GM23338 (cell line): Measurements from ENCODE around the gene MAPT. TPM values are rescaled to one million over a fixed set of nuclear protein-coding genes. Genes with fewer than 3 reads are reported as not detected.

ENCODE experiments used
- ATAC-seq: fragments of 200-7000 bp; cut with Tn5 transposase; 3 replicates; pipeline ENCODE4 v1.9.1; 2020
- DNase-seq: peaks from one replicate; pipeline ENCODE4 v3.0.0-alpha.2; 2015; ENCODE audit warnings: low spot score
- H2AFZ ChIP-seq: fragments of 200-600 bp; sonication (generic); 2 replicates; pipeline ENCODE4 v1.8.0; 2016; ENCODE audit warnings: antibody characterized with exemption, mild to moderate bottlenecking, moderate library complexity
- H3F3A ChIP-seq: fragments of 200-600 bp; sonication (generic); replicated peaks from 2 replicates; pipeline ENCODE4 v1.8.0; 2017; ENCODE audit warnings: antibody characterized with exemption, mixed run types, low read depth
- H3K27ac ChIP-seq: fragments of 200-600 bp; sonication (generic); 2 replicates; pipeline ENCODE4 v1.6.1; 2016; ENCODE audit warnings: low read depth
- H3K27me3 ChIP-seq: fragments of 200-600 bp; sonication (generic); 2 replicates; pipeline ENCODE4 v1.8.0; 2016; ENCODE audit warnings: mild to moderate bottlenecking, mixed run types, moderate library complexity; ENCODE audit not compliant: insufficient read depth
- H3K36me3 ChIP-seq: fragments of 200-600 bp; sonication (generic); 2 replicates; pipeline ENCODE4 v1.8.0; 2016; ENCODE audit warnings: mild to moderate bottlenecking; ENCODE audit not compliant: insufficient read depth
- H3K4me1 ChIP-seq: fragments of 200-600 bp; sonication (generic); 2 replicates; pipeline ENCODE4 v1.8.0; 2016; ENCODE audit warnings: mild to moderate bottlenecking, moderate library complexity; ENCODE audit not compliant: insufficient read depth
- H3K4me2 ChIP-seq: fragments of 200-600 bp; sonication (generic); 2 replicates; pipeline ENCODE4 v1.7.1; 2017; ENCODE audit warnings: mixed run types
- H3K4me3 ChIP-seq: fragments of 200-600 bp; sonication (generic); 2 replicates; pipeline ENCODE4 v1.6.1; 2016; ENCODE audit warnings: mixed run types
- H3K79me2 ChIP-seq: fragments of 200-600 bp; sonication (generic); replicated peaks from 2 replicates; pipeline ENCODE4 v1.8.0; 2017; ENCODE audit warnings: mild to moderate bottlenecking; ENCODE audit not compliant: insufficient read depth
- H3K9me2 ChIP-seq: fragments of 200-600 bp; sonication (generic); 2 replicates; pipeline ENCODE4 v1.8.0; 2017; ENCODE audit not compliant: insufficient read depth
- H4K20me1 ChIP-seq: fragments of 200-600 bp; sonication (generic); replicated peaks from 2 replicates; pipeline ENCODE4 v1.8.0; 2017; ENCODE audit warnings: mild to moderate bottlenecking; ENCODE audit not compliant: insufficient read depth
- H3K27ac Mint-ChIP-seq: 2 replicates; pipeline ENCODE4 v1.8.0; 2020; ENCODE audit warnings: inconsistent platforms, mild to moderate bottlenecking, moderate library complexity, mixed read lengths
- H3K27me3 Mint-ChIP-seq: 3 replicates; pipeline ENCODE4 v1.8.0; 2022; ENCODE audit warnings: low read depth, mild to moderate bottlenecking, moderate library complexity, mixed read lengths, inconsistent platforms; ENCODE audit not compliant: insufficient read depth, poor library complexity
- H3K36me3 Mint-ChIP-seq: 3 replicates; pipeline ENCODE4 v1.8.0; 2021; ENCODE audit warnings: low read depth, mild to moderate bottlenecking, inconsistent platforms, moderate library complexity, mixed read lengths
- H3K4me1 Mint-ChIP-seq: 3 replicates; pipeline ENCODE4 v1.8.0; 2020; ENCODE audit warnings: mild to moderate bottlenecking, inconsistent platforms, mixed read lengths
- H3K4me3 Mint-ChIP-seq: 3 replicates; pipeline ENCODE4 v1.8.0; 2021; ENCODE audit warnings: moderate library complexity, mild to moderate bottlenecking, inconsistent platforms, mixed read lengths
- H3K9me3 Mint-ChIP-seq: 3 replicates; pipeline ENCODE4 v1.8.0; 2020; ENCODE audit warnings: moderate library complexity, mild to moderate bottlenecking, inconsistent platforms, mixed read lengths
- CREB1 ChIP-seq: fragments of 250-450 bp; sonication (Bioruptor Pico); IDR thresholded peaks from 2 replicates; pipeline ENCODE4 v1.5.0; 2020; ENCODE audit warnings: low read depth, mild to moderate bottlenecking, moderate library complexity
- EZH2 ChIP-seq: fragments of 200-600 bp; sonication (generic); IDR thresholded peaks from one replicate; pipeline ENCODE4 v1.8.0; 2017; ENCODE audit warnings: antibody characterized with exemption, mild to moderate bottlenecking, low read depth; ENCODE audit not compliant: unreplicated experiment
- EZH2phosphoT487 ChIP-seq: fragments of 200-600 bp; sonication (generic); IDR thresholded peaks from one replicate; pipeline ENCODE4 v1.8.1; 2018; ENCODE audit warnings: antibody characterized with exemption; ENCODE audit not compliant: unreplicated experiment
- JUNB ChIP-seq: IDR thresholded peaks from one replicate; pipeline ENCODE4 v1.6.1; 2016; ENCODE audit warnings: antibody characterized with exemption; ENCODE audit not compliant: unreplicated experiment
- NANOG ChIP-seq: IDR thresholded peaks from 2 replicates; pipeline ENCODE4 v1.6.1; 2016; ENCODE audit warnings: antibody characterized with exemption, borderline replicate concordance
- POLR2AphosphoS5 ChIP-seq: IDR thresholded peaks from 2 replicates; pipeline ENCODE4 v1.6.1; 2016; ENCODE audit warnings: antibody characterized with exemption, low read depth
- STAT1 ChIP-seq: IDR thresholded peaks from one replicate; pipeline ENCODE4 v1.6.1; 2016; ENCODE audit warnings: antibody characterized with exemption; ENCODE audit not compliant: unreplicated experiment
- ZNF114 ChIP-seq: fragments of 250-450 bp; sonication (Bioruptor Pico); IDR thresholded peaks from 2 replicates; pipeline ENCODE4 v1.5.0; 2020; ENCODE audit warnings: mild to moderate bottlenecking, moderate library complexity
- ZNF331 ChIP-seq: fragments of 250-450 bp; sonication (Bioruptor Pico); IDR thresholded peaks from 2 replicates; pipeline ENCODE4 v1.5.0; 2020; ENCODE audit warnings: low read depth, mild to moderate bottlenecking, moderate library complexity
- polyA plus RNA-seq: library from polyadenylated mRNA; unstranded; fragments of >200 nt; fragmentation: Nextera tagmentation; extraction: Ambion mirVana; gene quantifications from 2 replicates; pipeline ENCODE4 v1.2.1, GENCODE V29; 2016
- total RNA-seq: library from RNA; depleted of rRNA; stranded (reverse); fragments of >200 nt; shearing (Covaris generic); gene quantifications from 2 replicates; pipeline ENCODE4 v1.2.3, GENCODE V29; 2014
- TF ChIP-seq, protein P1 (sequence below), 2 experiments: fragments of 200-600 bp in 1 of 2; sonication (generic) in 1 of 2; conservative IDR thresholded peaks; 2 replicates each; pipeline versions ENCODE4 v1.5.1 to v1.6.1; 2016 to 2017; ENCODE audit warnings: antibody characterized with exemption in 2 of 2, low read depth in 2 of 2, mild to moderate bottlenecking in 2 of 2, moderate library complexity in 1 of 2
- TF ChIP-seq, protein P2 (sequence below): IDR thresholded peaks from one replicate; pipeline ENCODE4 v1.6.1; 2018; ENCODE audit warnings: antibody characterized with exemption; ENCODE audit not compliant: unreplicated experiment
- TF ChIP-seq, protein P3 (sequence below): fragments of 250-450 bp; sonication (Bioruptor Pico); IDR thresholded peaks from 2 replicates; pipeline ENCODE4 v1.5.0; 2020; ENCODE audit warnings: mild to moderate bottlenecking, moderate library complexity
- TF ChIP-seq, protein P4 (sequence below): IDR thresholded peaks from 2 replicates; pipeline ENCODE4 v1.6.1; 2016; ENCODE audit warnings: antibody characterized with exemption

MAPT gene
- total and polyA plus RNA-seq, 2 experiments from 2014 or later = 1.1 to 2.1 TPM

DNA sequence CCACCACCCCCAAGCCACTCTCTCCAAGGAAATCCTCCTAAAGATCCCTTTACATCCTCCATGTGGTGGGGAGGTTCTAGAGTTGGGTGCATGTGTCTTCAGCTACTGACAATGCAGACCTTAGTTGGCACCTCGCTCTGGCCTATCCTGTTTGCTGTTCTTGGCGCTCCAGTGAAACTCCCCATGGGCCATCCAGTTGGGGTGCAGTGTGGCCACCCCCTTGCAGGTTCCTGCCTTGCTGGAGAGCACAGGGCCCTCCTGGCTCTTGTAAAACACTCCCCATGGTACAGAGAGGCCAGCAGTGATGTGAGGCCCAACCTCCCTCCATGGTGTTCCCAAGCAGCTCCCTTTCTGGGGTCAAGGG lies 82.0 kb downstream of the MAPT start:
- Histone ChIP-seq H3F3A (no peaks in the 10 kb centered on the region), H3K36me3 (no peaks in the 10 kb centered on the region), H2AFZ (no peak overlapping the region), H4K20me1 (no peaks in the 10 kb centered on the region), H3K4me2 (no peak overlapping the region), H3K4me3 (no peak overlapping the region), H3K79me2 (no peaks in the 10 kb centered on the region), H3K27me3 (0 out of 2 replicates have a peak, but pooled peaks cover 2% of the 10 kb centered on the region), H3K4me1 (no peaks in the 10 kb centered on the region), H3K9me2 (no peaks in the 10 kb centered on the region), H3K27ac (no peak overlapping the region)
- ATAC-seq = no peak
- TF ChIP-seq JUNB (no peak), NANOG (no peak), STAT1 (no peak), CREB1 (no peak), ZNF331 (no peak), POLR2AphosphoS5 (no peak), ZNF114 (CRISPR knock-in tag) (no peak), EZH2 (no peak), EZH2phosphoT487 (no peak)
- TF ChIP-seq, protein P1, sequence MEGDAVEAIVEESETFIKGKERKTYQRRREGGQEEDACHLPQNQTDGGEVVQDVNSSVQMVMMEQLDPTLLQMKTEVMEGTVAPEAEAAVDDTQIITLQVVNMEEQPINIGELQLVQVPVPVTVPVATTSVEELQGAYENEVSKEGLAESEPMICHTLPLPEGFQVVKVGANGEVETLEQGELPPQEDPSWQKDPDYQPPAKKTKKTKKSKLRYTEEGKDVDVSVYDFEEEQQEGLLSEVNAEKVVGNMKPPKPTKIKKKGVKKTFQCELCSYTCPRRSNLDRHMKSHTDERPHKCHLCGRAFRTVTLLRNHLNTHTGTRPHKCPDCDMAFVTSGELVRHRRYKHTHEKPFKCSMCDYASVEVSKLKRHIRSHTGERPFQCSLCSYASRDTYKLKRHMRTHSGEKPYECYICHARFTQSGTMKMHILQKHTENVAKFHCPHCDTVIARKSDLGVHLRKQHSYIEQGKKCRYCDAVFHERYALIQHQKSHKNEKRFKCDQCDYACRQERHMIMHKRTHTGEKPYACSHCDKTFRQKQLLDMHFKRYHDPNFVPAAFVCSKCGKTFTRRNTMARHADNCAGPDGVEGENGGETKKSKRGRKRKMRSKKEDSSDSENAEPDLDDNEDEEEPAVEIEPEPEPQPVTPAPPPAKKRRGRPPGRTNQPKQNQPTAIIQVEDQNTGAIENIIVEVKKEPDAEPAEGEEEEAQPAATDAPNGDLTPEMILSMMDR (conservative IDR thresholded peaks at IDR 0.05; ENCODE audit: low read depth in 2 of 2) = no peak
- TF ChIP-seq, protein P2, sequence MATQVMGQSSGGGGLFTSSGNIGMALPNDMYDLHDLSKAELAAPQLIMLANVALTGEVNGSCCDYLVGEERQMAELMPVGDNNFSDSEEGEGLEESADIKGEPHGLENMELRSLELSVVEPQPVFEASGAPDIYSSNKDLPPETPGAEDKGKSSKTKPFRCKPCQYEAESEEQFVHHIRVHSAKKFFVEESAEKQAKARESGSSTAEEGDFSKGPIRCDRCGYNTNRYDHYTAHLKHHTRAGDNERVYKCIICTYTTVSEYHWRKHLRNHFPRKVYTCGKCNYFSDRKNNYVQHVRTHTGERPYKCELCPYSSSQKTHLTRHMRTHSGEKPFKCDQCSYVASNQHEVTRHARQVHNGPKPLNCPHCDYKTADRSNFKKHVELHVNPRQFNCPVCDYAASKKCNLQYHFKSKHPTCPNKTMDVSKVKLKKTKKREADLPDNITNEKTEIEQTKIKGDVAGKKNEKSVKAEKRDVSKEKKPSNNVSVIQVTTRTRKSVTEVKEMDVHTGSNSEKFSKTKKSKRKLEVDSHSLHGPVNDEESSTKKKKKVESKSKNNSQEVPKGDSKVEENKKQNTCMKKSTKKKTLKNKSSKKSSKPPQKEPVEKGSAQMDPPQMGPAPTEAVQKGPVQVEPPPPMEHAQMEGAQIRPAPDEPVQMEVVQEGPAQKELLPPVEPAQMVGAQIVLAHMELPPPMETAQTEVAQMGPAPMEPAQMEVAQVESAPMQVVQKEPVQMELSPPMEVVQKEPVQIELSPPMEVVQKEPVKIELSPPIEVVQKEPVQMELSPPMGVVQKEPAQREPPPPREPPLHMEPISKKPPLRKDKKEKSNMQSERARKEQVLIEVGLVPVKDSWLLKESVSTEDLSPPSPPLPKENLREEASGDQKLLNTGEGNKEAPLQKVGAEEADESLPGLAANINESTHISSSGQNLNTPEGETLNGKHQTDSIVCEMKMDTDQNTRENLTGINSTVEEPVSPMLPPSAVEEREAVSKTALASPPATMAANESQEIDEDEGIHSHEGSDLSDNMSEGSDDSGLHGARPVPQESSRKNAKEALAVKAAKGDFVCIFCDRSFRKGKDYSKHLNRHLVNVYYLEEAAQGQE = no peak
- TF ChIP-seq, protein P3, sequence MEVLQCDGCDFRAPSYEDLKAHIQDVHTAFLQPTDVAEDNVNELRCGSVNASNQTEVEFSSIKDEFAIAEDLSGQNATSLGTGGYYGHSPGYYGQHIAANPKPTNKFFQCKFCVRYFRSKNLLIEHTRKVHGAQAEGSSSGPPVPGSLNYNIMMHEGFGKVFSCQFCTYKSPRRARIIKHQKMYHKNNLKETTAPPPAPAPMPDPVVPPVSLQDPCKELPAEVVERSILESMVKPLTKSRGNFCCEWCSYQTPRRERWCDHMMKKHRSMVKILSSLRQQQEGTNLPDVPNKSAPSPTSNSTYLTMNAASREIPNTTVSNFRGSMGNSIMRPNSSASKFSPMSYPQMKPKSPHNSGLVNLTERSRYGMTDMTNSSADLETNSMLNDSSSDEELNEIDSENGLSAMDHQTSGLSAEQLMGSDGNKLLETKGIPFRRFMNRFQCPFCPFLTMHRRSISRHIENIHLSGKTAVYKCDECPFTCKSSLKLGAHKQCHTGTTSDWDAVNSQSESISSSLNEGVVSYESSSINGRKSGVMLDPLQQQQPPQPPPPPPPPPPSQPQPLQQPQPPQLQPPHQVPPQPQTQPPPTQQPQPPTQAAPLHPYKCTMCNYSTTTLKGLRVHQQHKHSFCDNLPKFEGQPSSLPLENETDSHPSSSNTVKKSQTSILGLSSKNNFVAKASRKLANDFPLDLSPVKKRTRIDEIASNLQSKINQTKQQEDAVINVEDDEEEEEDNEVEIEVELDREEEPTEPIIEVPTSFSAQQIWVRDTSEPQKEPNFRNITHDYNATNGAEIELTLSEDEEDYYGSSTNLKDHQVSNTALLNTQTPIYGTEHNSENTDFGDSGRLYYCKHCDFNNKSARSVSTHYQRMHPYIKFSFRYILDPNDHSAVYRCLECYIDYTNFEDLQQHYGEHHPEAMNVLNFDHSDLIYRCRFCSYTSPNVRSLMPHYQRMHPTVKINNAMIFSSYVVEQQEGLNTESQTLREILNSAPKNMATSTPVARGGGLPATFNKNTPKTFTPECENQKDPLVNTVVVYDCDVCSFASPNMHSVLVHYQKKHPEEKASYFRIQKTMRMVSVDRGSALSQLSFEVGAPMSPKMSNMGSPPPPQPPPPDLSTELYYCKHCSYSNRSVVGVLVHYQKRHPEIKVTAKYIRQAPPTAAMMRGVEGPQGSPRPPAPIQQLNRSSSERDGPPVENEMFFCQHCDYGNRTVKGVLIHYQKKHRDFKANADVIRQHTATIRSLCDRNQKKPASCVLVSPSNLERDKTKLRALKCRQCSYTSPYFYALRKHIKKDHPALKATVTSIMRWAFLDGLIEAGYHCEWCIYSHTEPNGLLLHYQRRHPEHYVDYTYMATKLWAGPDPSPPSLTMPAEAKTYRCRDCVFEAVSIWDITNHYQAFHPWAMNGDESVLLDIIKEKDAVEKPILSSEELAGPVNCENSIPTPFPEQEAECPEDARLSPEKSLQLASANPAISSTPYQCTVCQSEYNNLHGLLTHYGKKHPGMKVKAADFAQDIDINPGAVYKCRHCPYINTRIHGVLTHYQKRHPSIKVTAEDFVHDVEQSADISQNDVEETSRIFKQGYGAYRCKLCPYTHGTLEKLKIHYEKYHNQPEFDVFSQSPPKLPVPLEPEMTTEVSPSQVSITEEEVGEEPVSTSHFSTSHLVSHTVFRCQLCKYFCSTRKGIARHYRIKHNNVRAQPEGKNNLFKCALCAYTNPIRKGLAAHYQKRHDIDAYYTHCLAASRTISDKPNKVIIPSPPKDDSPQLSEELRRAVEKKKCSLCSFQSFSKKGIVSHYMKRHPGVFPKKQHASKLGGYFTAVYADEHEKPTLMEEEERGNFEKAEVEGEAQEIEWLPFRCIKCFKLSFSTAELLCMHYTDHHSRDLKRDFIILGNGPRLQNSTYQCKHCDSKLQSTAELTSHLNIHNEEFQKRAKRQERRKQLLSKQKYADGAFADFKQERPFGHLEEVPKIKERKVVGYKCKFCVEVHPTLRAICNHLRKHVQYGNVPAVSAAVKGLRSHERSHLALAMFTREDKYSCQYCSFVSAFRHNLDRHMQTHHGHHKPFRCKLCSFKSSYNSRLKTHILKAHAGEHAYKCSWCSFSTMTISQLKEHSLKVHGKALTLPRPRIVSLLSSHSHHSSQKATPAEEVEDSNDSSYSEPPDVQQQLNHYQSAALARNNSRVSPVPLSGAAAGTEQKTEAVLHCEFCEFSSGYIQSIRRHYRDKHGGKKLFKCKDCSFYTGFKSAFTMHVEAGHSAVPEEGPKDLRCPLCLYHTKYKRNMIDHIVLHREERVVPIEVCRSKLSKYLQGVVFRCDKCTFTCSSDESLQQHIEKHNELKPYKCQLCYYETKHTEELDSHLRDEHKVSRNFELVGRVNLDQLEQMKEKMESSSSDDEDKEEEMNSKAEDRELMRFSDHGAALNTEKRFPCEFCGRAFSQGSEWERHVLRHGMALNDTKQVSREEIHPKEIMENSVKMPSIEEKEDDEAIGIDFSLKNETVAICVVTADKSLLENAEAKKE (CRISPR knock-in tag) = no peak
- TF ChIP-seq, protein P4, sequence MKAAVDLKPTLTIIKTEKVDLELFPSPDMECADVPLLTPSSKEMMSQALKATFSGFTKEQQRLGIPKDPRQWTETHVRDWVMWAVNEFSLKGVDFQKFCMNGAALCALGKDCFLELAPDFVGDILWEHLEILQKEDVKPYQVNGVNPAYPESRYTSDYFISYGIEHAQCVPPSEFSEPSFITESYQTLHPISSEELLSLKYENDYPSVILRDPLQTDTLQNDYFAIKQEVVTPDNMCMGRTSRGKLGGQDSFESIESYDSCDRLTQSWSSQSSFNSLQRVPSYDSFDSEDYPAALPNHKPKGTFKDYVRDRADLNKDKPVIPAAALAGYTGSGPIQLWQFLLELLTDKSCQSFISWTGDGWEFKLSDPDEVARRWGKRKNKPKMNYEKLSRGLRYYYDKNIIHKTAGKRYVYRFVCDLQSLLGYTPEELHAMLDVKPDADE = no peak
- Mint-ChIP-seq H3K27ac (no peak overlapping the region), H3K4me1 (no peaks in the 10 kb centered on the region), H3K27me3 (peaks cover 5% of the 10 kb centered on the region), H3K4me3 (no peak overlapping the region), H3K9me3 (no peaks in the 10 kb centered on the region), H3K36me3 (no peaks in the 10 kb centered on the region)
- DNase-seq = no peak
